Mesendoderm (in vitro differentiated cells): ENCODE measurements around the gene P3H2.

Experiments
- DNase-seq: peaks from one replicate; pipeline ENCODE4 v3.0.0; 2013
- H2AK5ac ChIP-seq: 2 replicates; pipeline ENCODE4 v1.6.1; 2013; ENCODE audit warnings: low read length, inconsistent platforms
- H2BK120ac ChIP-seq: 2 replicates; pipeline ENCODE4 v1.6.1; 2013; ENCODE audit warnings: low read depth, mild to moderate bottlenecking, low read length, moderate library complexity, mixed read lengths
- H2BK15ac ChIP-seq: replicated peaks from 2 replicates; pipeline ENCODE4 v1.6.1; 2013; ENCODE audit warnings: low read depth, mild to moderate bottlenecking, moderate library complexity
- H2BK5ac ChIP-seq: 2 replicates; pipeline ENCODE4 v1.6.1; 2013; ENCODE audit warnings: low read length, inconsistent platforms
- H3K18ac ChIP-seq: 2 replicates; pipeline ENCODE4 v1.6.1; 2013; ENCODE audit warnings: mild to moderate bottlenecking, low read length, mixed read lengths
- H3K23ac ChIP-seq: one replicate; pipeline ENCODE4 v1.6.1; 2013; ENCODE audit warnings: low read length
- H3K27ac ChIP-seq: 2 replicates; pipeline ENCODE4 v1.5.1; 2013; ENCODE audit warnings: low read depth, mild to moderate bottlenecking, inconsistent platforms, low read length, moderate library complexity
- H3K27me3 ChIP-seq: 2 replicates; pipeline ENCODE4 v1.6.1; 2013; ENCODE audit warnings: low read length, control low read depth, mild to moderate bottlenecking, inconsistent platforms; ENCODE audit not compliant: insufficient read depth, poor library complexity
- H3K36me3 ChIP-seq: 2 replicates; pipeline ENCODE4 v1.6.1; 2013; ENCODE audit warnings: low read length, inconsistent platforms; ENCODE audit not compliant: control insufficient read depth, insufficient read depth
- H3K4ac ChIP-seq: one replicate; pipeline ENCODE4 v1.6.1; 2013; ENCODE audit warnings: low read depth, mild to moderate bottlenecking, low read length, moderate library complexity
- H3K4me1 ChIP-seq: 2 replicates; pipeline ENCODE4 v1.6.1; 2013; ENCODE audit warnings: low read depth, low read length, inconsistent platforms; ENCODE audit not compliant: control insufficient read depth
- H3K4me2 ChIP-seq: 2 replicates; pipeline ENCODE4 v1.6.1; 2013; ENCODE audit warnings: low read length
- H3K4me3 ChIP-seq: 2 replicates; pipeline ENCODE4 v1.5.1; 2013; ENCODE audit warnings: mild to moderate bottlenecking, low read length
- H3K56ac ChIP-seq: one replicate; pipeline ENCODE4 v1.6.1; 2013; ENCODE audit warnings: low read length
- H3K79me1 ChIP-seq: 2 replicates; pipeline ENCODE4 v1.6.1; 2013; ENCODE audit warnings: low read length, inconsistent platforms
- H3K79me2 ChIP-seq: 2 replicates; pipeline ENCODE4 v1.6.1; 2013; ENCODE audit warnings: mild to moderate bottlenecking, low read length; ENCODE audit not compliant: control insufficient read depth, insufficient read depth
- H3K9ac ChIP-seq: 2 replicates; pipeline ENCODE4 v1.6.1; 2013; ENCODE audit warnings: low read length, inconsistent platforms
- H4K5ac ChIP-seq: one replicate; pipeline ENCODE4 v1.6.1; 2013; ENCODE audit warnings: low read length
- H4K8ac ChIP-seq: one replicate; pipeline ENCODE4 v1.6.1; 2013; ENCODE audit warnings: low read depth, mild to moderate bottlenecking, control low read depth, low read length, moderate library complexity
- WGBS: extraction: QIAGEN DNeasy Blood & Tissue Kit; methylation state at CpG from one replicate; pipeline ENCODE4 v1.1.7; 2013; ENCODE audit warnings: low lambda C conversion rate, missing lambda C conversion rate; ENCODE audit not compliant: insufficient coverage; ENCODE audit errors: extremely low coverage; 5-methylcytosine and 5-hydroxymethylcytosine counted together

P3H2 gene

GRCh38 chr3:190040145-190040544 is 80.6 kb downstream of the P3H2 start:
- Histone ChIP-seq H3K79me2 (peaks cover 10% of the 10 kb centered on the region), H3K36me3 (no peaks in the 10 kb centered on the region), H3K4me2 (no peak overlapping the region), H3K4ac (no peak overlapping the region), H4K8ac (no peak overlapping the region), H3K27me3 (no peaks in the 10 kb centered on the region), H2BK15ac (no peak overlapping the region), H3K4me3 (no peak overlapping the region), H3K4me1 (no peaks in the 10 kb centered on the region), H3K27ac (no peak overlapping the region), H4K5ac (no peak overlapping the region), H3K79me1 (peaks cover 2% of the 10 kb centered on the region), H2BK5ac (no peak overlapping the region), H3K9ac (no peak overlapping the region), H3K18ac (no peak overlapping the region), H3K56ac (no peak overlapping the region), H2BK120ac (no peak overlapping the region), H3K23ac (no peak overlapping the region), H2AK5ac (no peak overlapping the region)
- no CpG with 5 or more reads among the region's 5 CpGs for WGBS
- no peak for DNase-seq

GRCh38 chr3:190038050-190038933 is 82.4 kb downstream of the P3H2 start:
- H3K27ac ChIP-seq = no peak overlapping the region
- no peak overlapping the region for H3K4me3 ChIP-seq

GRCh38 chr3:190036631-190037030 is 84.1 kb downstream of the P3H2 start:
- no peak overlapping the region for H3K4ac ChIP-seq
- no peak overlapping the region for H3K4me2 ChIP-seq
- H2AK5ac ChIP-seq = no peak overlapping the region
- no peak overlapping the region for H2BK15ac ChIP-seq
- no peaks in the 10 kb centered on the region for H3K79me1 ChIP-seq
- H4K8ac ChIP-seq = no peak overlapping the region
- H4K5ac ChIP-seq = no peak overlapping the region
- DNase-seq = no peak
- no peaks in the 10 kb centered on the region for H3K4me1 ChIP-seq
- no peak overlapping the region for H3K27ac ChIP-seq
- H3K27me3 ChIP-seq = no peaks in the 10 kb centered on the region
- WGBS = no CpG with 5 or more reads among the region's 2 CpGs
- no peaks in the 10 kb centered on the region for H3K36me3 ChIP-seq
- H3K79me2 ChIP-seq = peaks cover 6% of the 10 kb centered on the region
- no peak overlapping the region for H3K56ac ChIP-seq
- no peak overlapping the region for H2BK5ac ChIP-seq
- no peak overlapping the region for H3K18ac ChIP-seq
- H2BK120ac ChIP-seq = no peak overlapping the region
- no peak overlapping the region for H3K9ac ChIP-seq
- no peak overlapping the region for H3K4me3 ChIP-seq
- H3K23ac ChIP-seq = no peak overlapping the region

More at GRCh38 chr3:190038050-190038933, 82.4 kb downstream of the P3H2 start:
- Histone ChIP-seq H3K18ac (no peak overlapping the region), H2AK5ac (no peak overlapping the region), H2BK120ac (no peak overlapping the region), H3K56ac (no peak overlapping the region), H4K8ac (no peak overlapping the region), H2BK15ac (no peak overlapping the region), H3K4me2 (no peak overlapping the region), H3K23ac (no peak overlapping the region), H3K27me3 (no peaks in the 10 kb centered on the region), H3K79me2 (peaks cover 6% of the 10 kb centered on the region), H4K5ac (no peak overlapping the region), H2BK5ac (no peak overlapping the region), H3K36me3 (no peaks in the 10 kb centered on the region), H3K4ac (no peak overlapping the region), H3K79me1 (no peaks in the 10 kb centered on the region), H3K9ac (no peak overlapping the region), H3K4me1 (no peaks in the 10 kb centered on the region)
- DNase-seq = peak; percentile 95
- no CpG with 5 or more reads among the region's 6 CpGs for WGBS

GRCh38 chr3:190034446-190034845 is 86.3 kb downstream of the P3H2 start:
- H2AK5ac ChIP-seq = no peak overlapping the region
- no peak overlapping the region for H3K4me3 ChIP-seq
- no peak overlapping the region for H4K8ac ChIP-seq
- no peaks in the 10 kb centered on the region for H3K4me1 ChIP-seq
- WGBS = no CpG with 5 or more reads among the region's 3 CpGs
- no peak for DNase-seq
- no peaks in the 10 kb centered on the region for H3K79me1 ChIP-seq
- no peak overlapping the region for H2BK120ac ChIP-seq
- H2BK15ac ChIP-seq = no peak overlapping the region
- no peak overlapping the region for H3K9ac ChIP-seq
- no peaks in the 10 kb centered on the region for H3K27me3 ChIP-seq
- H3K56ac ChIP-seq = no peak overlapping the region
- H4K5ac ChIP-seq = no peak overlapping the region
- no peak overlapping the region for H3K4ac ChIP-seq
- H3K4me2 ChIP-seq = no peak overlapping the region
- H3K79me2 ChIP-seq = peaks cover 2% of the 10 kb centered on the region
- H3K36me3 ChIP-seq = no peaks in the 10 kb centered on the region
- no peak overlapping the region for H3K27ac ChIP-seq
- H3K23ac ChIP-seq = no peak overlapping the region
- no peak overlapping the region for H2BK5ac ChIP-seq
- H3K18ac ChIP-seq = no peak overlapping the region

GRCh38 chr3:190032923-190033322 is 87.8 kb downstream of the P3H2 start:
- Histone ChIP-seq H2BK120ac (no peak overlapping the region), H4K5ac (no peak overlapping the region), H3K18ac (no peak overlapping the region), H4K8ac (no peak overlapping the region), H3K4me1 (no peaks in the 10 kb centered on the region), H2AK5ac (no peak overlapping the region), H3K23ac (no peak overlapping the region), H3K4me3 (no peak overlapping the region), H3K27me3 (no peaks in the 10 kb centered on the region), H3K27ac (no peak overlapping the region), H3K36me3 (no peaks in the 10 kb centered on the region), H3K9ac (no peak overlapping the region), H3K4me2 (no peak overlapping the region), H3K56ac (no peak overlapping the region), H3K4ac (no peak overlapping the region), H2BK5ac (no peak overlapping the region), H3K79me1 (no peaks in the 10 kb centered on the region), H3K79me2 (peaks cover 2% of the 10 kb centered on the region), H2BK15ac (no peak overlapping the region)
- WGBS = no CpG with 5 or more reads among the region's 11 CpGs
- peak; percentile 82 for DNase-seq
